HCT116 (cell line): ENCODE measurements around the gene CTIF.

Experiments used
- CBX3 ChIP-seq: IDR thresholded peaks from 2 replicates; pipeline ENCODE4 v1.6.1; 2012; ENCODE audit warnings: low read depth
- EGR1 ChIP-seq: IDR thresholded peaks from 2 replicates; pipeline ENCODE4 v1.6.1; 2012; ENCODE audit warnings: low read depth
- ELF1 ChIP-seq: IDR thresholded peaks from 2 replicates; pipeline ENCODE4 v1.6.1; 2012; ENCODE audit warnings: low read depth, borderline replicate concordance
- EZH2 ChIP-seq: fragments of 200-600 bp; sonication (generic); IDR thresholded peaks from 2 replicates; pipeline ENCODE4 v1.6.1; 2017; ENCODE audit warnings: antibody characterized with exemption, mixed run types
- EZH2phosphoT487 ChIP-seq: fragments of 200-600 bp; IDR thresholded peaks from 2 replicates; pipeline ENCODE4 v1.6.1; 2018; ENCODE audit warnings: antibody characterized with exemption, borderline replicate concordance
- POLR2A ChIP-seq: IDR thresholded peaks from 2 replicates; pipeline ENCODE4 v1.7.0; 2011; ENCODE audit warnings: borderline replicate concordance; ENCODE audit not compliant: insufficient read depth, insufficient read length; ENCODE audit errors: extremely low read depth
- POLR2AphosphoS5 ChIP-seq: IDR thresholded peaks from 2 replicates; pipeline ENCODE4 v1.6.1; 2011; ENCODE audit warnings: mild to moderate bottlenecking, low read depth, low read length, moderate library complexity
- RAD21 ChIP-seq: IDR thresholded peaks from 2 replicates; pipeline ENCODE4 v1.6.1; 2012; ENCODE audit warnings: low read depth, mild to moderate bottlenecking
- SIN3A ChIP-seq: IDR thresholded peaks from 2 replicates; pipeline ENCODE4 v1.6.1; 2012; ENCODE audit warnings: low read depth
- SP1 ChIP-seq: IDR thresholded peaks from 2 replicates; pipeline ENCODE4 v1.6.1; 2012; ENCODE audit warnings: low read depth
- TCF7L2 ChIP-seq: IDR thresholded peaks from 2 replicates; pipeline ENCODE4 v1.7.0; 2011; ENCODE audit warnings: borderline replicate concordance, inconsistent platforms; ENCODE audit not compliant: insufficient read depth, insufficient read length; ENCODE audit errors: extremely low read depth
- ZNF274 ChIP-seq: fragments of 200-500 bp; sonication (Bioruptor generic); IDR thresholded peaks from 2 replicates; pipeline ENCODE4 v1.6.1; 2014; ENCODE audit warnings: mild to moderate bottlenecking, low read depth, low read length, inconsistent platforms
- TF ChIP-seq, protein P1 (sequence below), 3 experiments: fragments of 200-600 bp in 1 of 3; sonication (generic) in 1 of 3; IDR thresholded peaks in 2 of 3; conservative IDR thresholded peaks in 1 of 3; 2 replicates each; pipeline ENCODE4 v1.5.1; 2012 to 2017; ENCODE audit warnings: low read depth in 2 of 3, low read length in 2 of 3, antibody characterized with exemption in 1 of 3, borderline replicate concordance in 1 of 3, control low read depth in 1 of 3, mild to moderate bottlenecking in 1 of 3, mixed read lengths in 1 of 3, mixed run types in 1 of 3, moderate library complexity in 1 of 3; ENCODE audit not compliant: insufficient read depth in 1 of 3
- TF ChIP-seq, protein P2 (sequence below): IDR thresholded peaks from 2 replicates; pipeline ENCODE4 v1.6.1; 2012

DNA sequence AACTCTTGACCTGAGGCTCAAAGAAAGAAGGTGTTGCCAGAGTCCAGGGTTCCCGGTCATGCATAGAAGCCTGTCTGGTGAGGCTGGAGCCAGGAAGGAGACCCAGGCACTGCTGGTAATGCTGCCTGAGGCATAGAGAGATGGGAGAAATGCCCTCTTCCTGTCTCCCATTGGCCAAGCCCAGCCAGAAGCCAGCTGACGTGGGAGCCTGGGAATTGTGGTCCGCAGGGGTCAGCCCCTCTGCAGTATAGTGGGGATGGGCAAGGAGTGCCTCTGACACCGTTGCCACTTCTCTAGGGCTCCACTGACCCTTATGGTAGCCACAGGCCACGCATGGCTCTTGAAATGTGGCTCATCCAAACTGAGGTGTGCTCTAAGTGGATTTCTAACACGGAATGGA, 95.7 kb downstream of the CTIF start:
- TF ChIP-seq, protein P1, sequence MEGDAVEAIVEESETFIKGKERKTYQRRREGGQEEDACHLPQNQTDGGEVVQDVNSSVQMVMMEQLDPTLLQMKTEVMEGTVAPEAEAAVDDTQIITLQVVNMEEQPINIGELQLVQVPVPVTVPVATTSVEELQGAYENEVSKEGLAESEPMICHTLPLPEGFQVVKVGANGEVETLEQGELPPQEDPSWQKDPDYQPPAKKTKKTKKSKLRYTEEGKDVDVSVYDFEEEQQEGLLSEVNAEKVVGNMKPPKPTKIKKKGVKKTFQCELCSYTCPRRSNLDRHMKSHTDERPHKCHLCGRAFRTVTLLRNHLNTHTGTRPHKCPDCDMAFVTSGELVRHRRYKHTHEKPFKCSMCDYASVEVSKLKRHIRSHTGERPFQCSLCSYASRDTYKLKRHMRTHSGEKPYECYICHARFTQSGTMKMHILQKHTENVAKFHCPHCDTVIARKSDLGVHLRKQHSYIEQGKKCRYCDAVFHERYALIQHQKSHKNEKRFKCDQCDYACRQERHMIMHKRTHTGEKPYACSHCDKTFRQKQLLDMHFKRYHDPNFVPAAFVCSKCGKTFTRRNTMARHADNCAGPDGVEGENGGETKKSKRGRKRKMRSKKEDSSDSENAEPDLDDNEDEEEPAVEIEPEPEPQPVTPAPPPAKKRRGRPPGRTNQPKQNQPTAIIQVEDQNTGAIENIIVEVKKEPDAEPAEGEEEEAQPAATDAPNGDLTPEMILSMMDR (IDR thresholded peaks at IDR 0.05 in 2 of 3, conservative IDR thresholded peaks at IDR 0.05 in 1 of 3; ENCODE audit: borderline replicate concordance in 1 of 3, insufficient read depth in 1 of 3, low read depth in 2 of 3, low read length in 2 of 3), result no peak
- no peak for TF ChIP-seq ZNF274
- no peak for TF ChIP-seq POLR2A
- no peak for TF ChIP-seq EZH2
- no peak for TF ChIP-seq TCF7L2
- no peak for TF ChIP-seq CBX3
- no peak for TF ChIP-seq SP1
- no peak for TF ChIP-seq EGR1
- TF ChIP-seq ELF1, result no peak
- TF ChIP-seq POLR2AphosphoS5, result no peak
- no peak for TF ChIP-seq EZH2phosphoT487
- TF ChIP-seq RAD21, result no peak
- no peak for TF ChIP-seq SIN3A
- TF ChIP-seq, protein P2, sequence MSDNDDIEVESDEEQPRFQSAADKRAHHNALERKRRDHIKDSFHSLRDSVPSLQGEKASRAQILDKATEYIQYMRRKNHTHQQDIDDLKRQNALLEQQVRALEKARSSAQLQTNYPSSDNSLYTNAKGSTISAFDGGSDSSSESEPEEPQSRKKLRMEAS, result no peak
